ENCODE results near the gene PHF12. TPM values are rescaled to one million over a fixed set of nuclear protein-coding genes. Genes with fewer than 3 reads are reported as not detected.
"Not testable (repeated sequence)": the region's sequence is repeated elsewhere in the genome, so short reads cannot be mapped to it uniquely, and the experiment has no call there.

The PHF12 gene
- total and polyA plus RNA-seq, 9 donors: 22.7 to 62.7 (median 48.6) TPM

DNA sequence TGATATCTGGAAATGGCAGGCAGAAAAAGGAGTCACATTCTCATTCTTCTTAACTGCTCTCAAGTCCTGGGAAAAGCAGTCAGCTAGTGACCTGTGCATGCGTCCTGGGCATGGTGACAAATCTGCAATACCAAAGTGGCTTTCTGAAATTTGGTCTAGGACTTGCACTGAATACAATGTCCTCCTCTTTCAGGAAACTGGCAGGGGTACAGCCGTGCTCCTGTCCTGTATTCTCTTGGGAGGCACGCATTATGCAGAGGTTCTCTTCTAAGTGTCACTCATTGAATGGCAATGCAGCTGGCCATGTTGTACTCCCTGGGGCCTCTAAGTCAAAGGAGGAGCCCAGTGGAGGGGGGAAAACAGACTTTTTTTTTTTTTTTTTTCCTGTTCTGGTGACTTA is 10.6 kb downstream of the PHF12 start:
- Histone ChIP-seq H3K27me3 (no peaks in the 10 kb centered on the region), H3K4me3 (no peak overlapping the region), H3K36me3 (no peaks in the 10 kb centered on the region), H3K4me1 (ENCODE audit: insufficient read depth) (peaks cover 16% of the 10 kb centered on the region), H3K27ac (no peak overlapping the region), H3K9me3 (no peaks in the 10 kb centered on the region)
- TF ChIP-seq, protein P1, sequence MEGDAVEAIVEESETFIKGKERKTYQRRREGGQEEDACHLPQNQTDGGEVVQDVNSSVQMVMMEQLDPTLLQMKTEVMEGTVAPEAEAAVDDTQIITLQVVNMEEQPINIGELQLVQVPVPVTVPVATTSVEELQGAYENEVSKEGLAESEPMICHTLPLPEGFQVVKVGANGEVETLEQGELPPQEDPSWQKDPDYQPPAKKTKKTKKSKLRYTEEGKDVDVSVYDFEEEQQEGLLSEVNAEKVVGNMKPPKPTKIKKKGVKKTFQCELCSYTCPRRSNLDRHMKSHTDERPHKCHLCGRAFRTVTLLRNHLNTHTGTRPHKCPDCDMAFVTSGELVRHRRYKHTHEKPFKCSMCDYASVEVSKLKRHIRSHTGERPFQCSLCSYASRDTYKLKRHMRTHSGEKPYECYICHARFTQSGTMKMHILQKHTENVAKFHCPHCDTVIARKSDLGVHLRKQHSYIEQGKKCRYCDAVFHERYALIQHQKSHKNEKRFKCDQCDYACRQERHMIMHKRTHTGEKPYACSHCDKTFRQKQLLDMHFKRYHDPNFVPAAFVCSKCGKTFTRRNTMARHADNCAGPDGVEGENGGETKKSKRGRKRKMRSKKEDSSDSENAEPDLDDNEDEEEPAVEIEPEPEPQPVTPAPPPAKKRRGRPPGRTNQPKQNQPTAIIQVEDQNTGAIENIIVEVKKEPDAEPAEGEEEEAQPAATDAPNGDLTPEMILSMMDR (IDR thresholded peaks at IDR 0.05): no peak
- no peak for TF ChIP-seq EP300 (IDR thresholded peaks at IDR 0.05)
- no peak for TF ChIP-seq POLR2A (IDR thresholded peaks at IDR 0.05)
- intact Hi-C loops (cut with DNase I): no loop called here
- WGBS, 3 donors: 76 to 82% (median 81%) methylated on average over 3 of the region's 3 CpGs
- DNase-seq: no peak

DNA sequence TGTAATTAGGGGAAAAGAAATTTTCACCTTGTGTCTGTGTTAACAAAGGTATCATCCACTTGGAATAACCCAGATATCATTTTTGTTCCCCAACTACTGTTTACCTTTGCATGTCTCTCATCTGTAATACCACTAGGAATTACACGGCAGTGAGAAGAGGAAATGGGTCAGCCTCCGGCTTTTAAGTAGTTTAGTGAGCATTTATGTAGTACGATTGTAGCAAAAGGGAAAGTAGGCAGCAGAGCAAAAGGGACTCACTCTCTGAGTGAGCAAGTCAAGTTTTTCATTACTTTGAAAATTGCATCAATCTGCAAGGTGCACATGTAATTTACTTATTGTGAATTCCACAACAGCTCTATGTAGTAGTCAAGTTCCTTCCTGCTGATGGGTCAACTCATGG is 11.2 kb downstream of the PHF12 start:
- Histone ChIP-seq H3K36me3 (no peaks in the 10 kb centered on the region), H3K27me3 (no peaks in the 10 kb centered on the region), H3K4me3 (no peak overlapping the region), H3K27ac (no peak overlapping the region), H3K9me3 (no peaks in the 10 kb centered on the region), H3K4me1 (ENCODE audit: insufficient read depth) (peaks cover 13% of the 10 kb centered on the region)
- TF ChIP-seq POLR2A (IDR thresholded peaks at IDR 0.05) (no peak), EP300 (IDR thresholded peaks at IDR 0.05) (no peak)
- TF ChIP-seq, protein P1 (IDR thresholded peaks at IDR 0.05): no peak
- DNase-seq: no peak
- intact Hi-C loops (cut with DNase I): no loop called here
- 71 to 84% (median 72%) methylated on average over 3 of the region's 3 CpGs for WGBS, 3 donors

DNA sequence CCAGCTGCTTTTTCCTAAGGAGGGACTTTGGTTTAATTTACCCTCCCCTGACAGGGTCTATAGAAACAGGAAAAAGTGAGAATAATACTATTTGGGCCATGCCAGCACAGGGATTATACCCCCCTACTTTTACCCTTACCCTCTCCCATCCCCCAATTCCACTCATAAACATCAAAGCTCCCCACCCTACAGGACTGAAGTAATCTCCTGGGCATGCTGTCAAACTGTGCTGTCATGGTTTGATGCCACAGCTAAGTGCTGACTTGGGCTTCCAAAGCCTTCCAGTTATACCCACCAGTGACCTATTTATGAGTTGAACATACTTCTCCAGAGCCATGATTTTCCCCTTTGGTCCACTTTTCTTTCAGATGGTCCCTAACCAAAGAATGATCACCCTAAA is 12.8 kb downstream of the PHF12 start:
- Histone ChIP-seq H3K9me3 (no peaks in the 10 kb centered on the region), H3K4me3 (no peak overlapping the region), H3K4me1 (ENCODE audit: insufficient read depth) (peaks cover 9% of the 10 kb centered on the region), H3K27me3 (no peaks in the 10 kb centered on the region), H3K36me3 (no peaks in the 10 kb centered on the region), H3K27ac (no peak overlapping the region)
- intact Hi-C loops (cut with DNase I): no loop called here
- no peak for TF ChIP-seq EP300 (IDR thresholded peaks at IDR 0.05)
- no peak for DNase-seq

DNA sequence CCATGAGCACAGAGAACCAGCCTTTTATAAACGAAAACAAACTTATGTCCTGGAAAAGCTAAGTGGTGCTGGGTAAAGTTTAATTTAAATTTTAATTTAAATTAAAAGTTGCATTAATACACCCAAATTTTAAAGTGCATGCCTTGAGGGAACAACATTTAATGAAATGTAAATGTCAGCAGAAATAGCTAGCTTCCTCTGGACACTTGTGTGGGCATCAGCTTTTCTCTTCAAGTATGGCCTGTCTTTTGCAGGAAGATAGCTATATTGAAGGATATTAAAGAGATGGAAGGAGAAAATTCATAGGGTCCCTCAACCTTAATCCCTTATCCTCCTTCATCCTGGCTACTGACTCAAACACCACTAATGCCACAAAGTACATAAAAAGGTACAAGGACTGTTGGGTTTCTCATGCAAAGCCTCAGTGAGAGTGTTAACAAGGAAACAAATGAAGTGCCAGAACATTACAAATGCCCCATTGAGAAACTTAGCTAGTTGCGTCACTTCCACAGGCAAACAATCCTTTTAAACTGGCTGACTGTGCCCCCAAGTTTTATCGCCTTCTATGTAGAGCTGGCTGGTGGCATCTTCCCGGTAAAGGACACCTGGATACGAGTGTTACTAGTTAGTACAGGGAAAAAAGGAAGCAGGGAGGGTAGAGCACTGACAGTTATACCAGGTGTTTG is 14.1 kb downstream of the PHF12 start:
- Histone ChIP-seq H3K27ac (no peak overlapping the region), H3K27me3 (no peaks in the 10 kb centered on the region), H3K4me1 (ENCODE audit: insufficient read depth) (peaks cover 9% of the 10 kb centered on the region), H3K4me3 (no peak overlapping the region), H3K36me3 (no peaks in the 10 kb centered on the region), H3K9me3 (no peaks in the 10 kb centered on the region)
- 77 to 86% (median 86%) methylated on average over 5 of the region's 5 CpGs for whole genome bisulfite sequencing, 3 donors
- intact Hi-C loops (cut with DNase I): no loop called here
- DNase-seq: no peak
- TF ChIP-seq EP300 (IDR thresholded peaks at IDR 0.05): no peak
- TF ChIP-seq, protein P1 (IDR thresholded peaks at IDR 0.05): no peak
- no peak for TF ChIP-seq POLR2A (IDR thresholded peaks at IDR 0.05)

DNA sequence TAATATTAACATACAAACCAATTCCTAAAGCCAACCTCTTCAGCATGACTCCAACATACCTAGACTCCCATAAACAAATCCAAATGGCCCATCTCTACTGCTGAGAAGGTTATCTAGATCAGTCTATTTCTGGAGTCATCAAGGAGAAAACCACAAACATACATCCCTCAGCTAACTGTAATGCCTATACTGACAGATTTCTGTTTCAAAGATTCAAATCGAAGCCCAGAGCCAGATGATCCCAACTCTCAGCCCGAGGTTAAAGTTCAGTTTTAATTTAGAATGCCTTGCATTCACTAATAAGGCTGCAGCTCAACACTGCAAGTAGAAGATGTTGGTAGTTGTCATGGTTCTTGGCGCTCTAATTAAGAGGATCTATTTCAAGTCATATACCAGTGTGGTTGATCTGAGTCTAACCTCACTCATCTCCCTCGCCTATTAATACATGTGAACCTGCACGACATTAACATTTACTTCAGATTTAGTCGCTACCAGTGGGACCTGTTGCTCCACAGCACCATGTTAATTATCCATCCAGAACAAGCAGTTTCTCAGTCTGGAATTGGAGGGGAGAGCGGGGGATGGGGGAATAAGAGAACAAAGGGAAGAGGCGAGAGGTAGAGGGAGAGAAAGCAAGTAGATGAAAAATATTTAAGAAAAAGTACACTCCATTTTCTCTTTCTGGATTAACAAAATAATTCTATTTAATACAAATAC is 15.4 kb downstream of the PHF12 start:
- DNase-seq: no peak
- no peak for TF ChIP-seq POLR2A (IDR thresholded peaks at IDR 0.05)
- no peak for TF ChIP-seq EP300 (IDR thresholded peaks at IDR 0.05)
- TF ChIP-seq, protein P1 (IDR thresholded peaks at IDR 0.05): no peak
- Histone ChIP-seq H3K4me1 (ENCODE audit: insufficient read depth) (peaks cover 9% of the 10 kb centered on the region), H3K27me3 (no peaks in the 10 kb centered on the region), H3K4me3 (no peak overlapping the region), H3K36me3 (no peaks in the 10 kb centered on the region), H3K27ac (no peak overlapping the region), H3K9me3 (no peaks in the 10 kb centered on the region)
- intact Hi-C loops (cut with DNase I): no loop called here
- WGBS, 3 donors: 85 to 93% (median 86%) methylated on average over 8 of the region's 8 CpGs

DNA sequence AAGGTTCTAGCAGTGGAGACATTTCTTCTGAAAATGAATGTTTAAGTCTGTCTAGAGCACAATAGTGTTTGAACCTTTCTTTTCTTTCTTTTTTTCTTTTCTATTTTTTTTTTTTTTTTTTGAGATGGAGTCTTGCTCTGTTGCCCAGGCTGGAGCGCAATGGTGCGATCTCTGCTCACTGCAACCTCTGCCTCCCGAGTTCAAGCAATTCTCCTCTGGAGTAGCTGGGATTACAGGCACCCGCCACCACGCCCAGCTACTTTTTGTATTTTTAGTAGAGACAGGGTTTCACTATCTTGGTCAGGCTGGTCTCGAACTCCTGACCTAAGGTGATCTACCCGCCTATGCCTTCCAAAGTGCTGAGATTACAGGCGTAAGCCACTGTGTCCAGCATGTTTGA is 16.8 kb downstream of the PHF12 start:
- H3K4me1 ChIP-seq (ENCODE audit: insufficient read depth); H3K9me3 ChIP-seq; intact Hi-C loops (cut with DNase I); H3K36me3 ChIP-seq; H3K27ac ChIP-seq; DNase-seq; H3K4me3 ChIP-seq; H3K27me3 ChIP-seq: not testable (repeated sequence)
- WGBS, 3 donors: 96% methylated on average over 8 of the region's 8 CpGs
